T-helper 2 cell treated with Interferon-gamma antibody and Interleukin-4, amounts not matched to agents 100 ng/mL and 5 ng/mL, for 36 hours (primary cell): ENCODE results near the gene ENHO. TPM values are rescaled to one million over a fixed set of nuclear protein-coding genes. Genes with fewer than 3 reads are reported as not detected.
"Not testable (repeated sequence)": the region's sequence is repeated elsewhere in the genome, so short reads cannot be mapped to it uniquely, and the experiment has no call there.

ENCODE experiments used
- intact Hi-C: fragments of 100-400 bp; cut with micrococcal nuclease; formaldehyde crosslinking; loops from one replicate; pipeline ENCODE4 v1.15.1; 2023
- total RNA-seq: library from RNA; stranded (reverse); gene quantifications from 2 replicates; pipeline ENCODE4 v1.2.3, GENCODE V29; 2022

Gene ENHO
- total RNA-seq, 1 donor from 2014 or later: not detected

GRCh38 chr9:34485822-34486221 is 37.0 kb downstream of the ENHO start:
- intact Hi-C loops: no loop called here

GRCh38 chr9:34484678-34485077 is 38.1 kb downstream of the ENHO start:
- intact Hi-C loops: no loop called here

- intact Hi-C loops: not testable (repeated sequence)
These were observed 40.0 kb downstream of the ENHO start for GRCh38 chr9:34482746-34483145.

- intact Hi-C loops: not testable (repeated sequence)
These were observed 41.2 kb downstream of the ENHO start for GRCh38 chr9:34481620-34482019.

GRCh38 chr9:34479431-34479866 is 43.3 kb downstream of the ENHO start:
- intact Hi-C loops: no loop called here

GRCh38 chr9:34477541-34477940 is 45.2 kb downstream of the ENHO start:
- intact Hi-C loops: no loop called here

- intact Hi-C loops: no loop called here
These were observed 47.7 kb downstream of the ENHO start for GRCh38 chr9:34475097-34475496.

Other genes starting within 250 kb of the ENHO start
- gene KIF24, start 193.7 kb downstream of the ENHO start, total RNA-seq: 7.8 TPM in 2 replicates
- 26.6 and 27.6 TPM in 2 replicates for gene NUDT2, start 193.4 kb downstream of the ENHO start, total RNA-seq
- 1.0 and 1.2 TPM in 2 replicates for gene MYORG, start 146.1 kb downstream of the ENHO start, total RNA-seq
- gene FAM219A, start 64.4 kb downstream of the ENHO start, total RNA-seq: 15.0 and 16.0 TPM in 2 replicates
- gene DNAI1, start 64.2 kb downstream of the ENHO start, total RNA-seq: not detected in 2 replicates
- gene CNTFR, start 66.7 kb upstream of the ENHO start, total RNA-seq: not detected in 2 replicates
- gene RPP25L, start 89.1 kb upstream of the ENHO start, total RNA-seq: 17.5 and 19.0 TPM in 2 replicates
- gene DCTN3, start 97.5 kb upstream of the ENHO start, total RNA-seq: 110 and 115 TPM in 2 replicates
- 0.14 TPM in 2 replicates for gene ARID3C, start 106.1 kb upstream of the ENHO start, total RNA-seq
- gene SIGMAR1, start 114.8 kb upstream of the ENHO start, total RNA-seq: 81.2 and 83.0 TPM in 2 replicates
- gene GALT, start 123.7 kb upstream of the ENHO start, total RNA-seq: 130 and 139 TPM in 2 replicates
- 83.8 and 87.8 TPM in 2 replicates for gene IL11RA, start 129.2 kb upstream of the ENHO start, total RNA-seq
- 0.25 and 0.84 TPM in 2 replicates for gene CCL27, start 139.7 kb upstream of the ENHO start, total RNA-seq
- not detected in 2 replicates for gene CCL19, start 168.3 kb upstream of the ENHO start, total RNA-seq
- gene CCL21, start 187.1 kb upstream of the ENHO start, total RNA-seq: not detected in 2 replicates